Activated naive CD8-positive, alpha-beta T cell treated with anti-CD3 and anti-CD28 coated beads for 36 hours (primary cell): ENCODE results near the gene ZFYVE27. TPM values are rescaled to one million over a fixed set of nuclear protein-coding genes. Genes with fewer than 3 reads are reported as not detected.

ENCODE experiments used
- DNase-seq: peaks from one replicate; pipeline ENCODE4 v3.0.0; 2021
- H3K27ac Mint-ChIP-seq: one replicate; pipeline ENCODE4 v1.8.0; 2022; ENCODE audit warnings: mild to moderate bottlenecking, moderate library complexity, mixed read lengths
- H3K27me3 Mint-ChIP-seq: one replicate; pipeline ENCODE4 v1.8.0; 2022; ENCODE audit warnings: mild to moderate bottlenecking, mixed read lengths
- H3K36me3 Mint-ChIP-seq: one replicate; pipeline ENCODE4 v1.8.0; 2021; ENCODE audit warnings: mild to moderate bottlenecking, mixed read lengths
- H3K4me1 Mint-ChIP-seq: one replicate; pipeline ENCODE4 v1.8.0; 2021; ENCODE audit warnings: mixed read lengths
- H3K4me3 Mint-ChIP-seq: one replicate; pipeline ENCODE4 v1.8.0; 2022; ENCODE audit warnings: mild to moderate bottlenecking, moderate library complexity, mixed read lengths
- H3K9me3 Mint-ChIP-seq: one replicate; pipeline ENCODE4 v1.8.0; 2022; ENCODE audit warnings: mixed read lengths
- total RNA-seq, 2 experiments: library from RNA; stranded (reverse); gene quantifications; one replicate each; pipeline ENCODE4 v1.2.3, GENCODE V29; 2021

ZFYVE27 gene
- total RNA-seq, 2 experiments from 2014 or later = 20.9 to 22.8 TPM

DNA sequence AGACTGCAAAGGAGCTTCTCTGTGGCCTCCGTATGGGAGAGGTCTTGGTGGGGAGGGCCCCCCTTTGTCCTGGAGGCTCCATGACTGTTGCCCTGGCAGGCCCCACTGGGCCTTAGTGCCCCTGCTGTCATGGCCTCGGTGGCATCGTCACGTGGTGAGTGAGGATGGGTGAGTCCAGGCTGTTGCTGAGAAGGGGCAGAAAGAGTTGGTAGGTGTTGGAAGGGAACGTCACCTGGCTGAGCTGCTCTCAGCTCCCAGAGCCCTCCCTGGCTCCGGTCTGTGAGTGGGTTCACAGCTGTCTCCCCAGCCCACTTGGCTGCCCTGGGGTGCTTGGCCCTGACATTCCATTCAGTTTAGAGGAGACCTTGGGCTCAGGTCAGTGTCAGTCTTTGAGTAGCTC is 18.8 kb downstream of the ZFYVE27 start:
- Mint-ChIP-seq H3K27me3 (no peaks in the 10 kb centered on the region), H3K36me3 (peaks cover 24% of the 10 kb centered on the region)

DNA sequence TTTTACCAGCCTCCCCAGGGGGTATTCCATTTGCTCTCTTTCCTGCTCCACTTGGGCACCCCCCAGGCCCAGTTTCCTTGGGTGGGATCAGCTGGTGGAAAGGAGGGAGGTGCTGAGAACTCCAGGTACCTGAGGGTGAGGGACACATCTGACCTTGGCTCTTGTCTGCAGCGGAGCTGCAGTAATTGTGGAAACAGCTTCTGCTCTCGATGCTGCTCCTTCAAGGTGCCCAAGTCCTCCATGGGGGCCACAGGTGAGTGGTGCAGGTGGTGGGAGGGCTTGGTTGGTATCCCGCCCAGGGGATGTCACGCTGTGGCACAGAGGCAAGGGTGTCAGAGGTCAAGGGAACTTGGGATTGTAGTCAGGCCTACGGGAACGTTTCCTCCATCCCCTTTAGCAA is 20.5 kb downstream of the ZFYVE27 start:
- no peaks in the 10 kb centered on the region for H3K4me1 Mint-ChIP-seq
- no peak overlapping the region for H3K27ac Mint-ChIP-seq
- no peaks in the 10 kb centered on the region for H3K9me3 Mint-ChIP-seq
- no peaks in the 10 kb centered on the region for H3K27me3 Mint-ChIP-seq
- DNase-seq = no peak
- peaks cover 21% of the 10 kb centered on the region for H3K36me3 Mint-ChIP-seq
- no peak overlapping the region for H3K4me3 Mint-ChIP-seq

More for the DNA sequence above, 18.8 kb downstream of the ZFYVE27 start:
- DNase-seq = no peak
- Mint-ChIP-seq H3K4me1 (no peaks in the 10 kb centered on the region), H3K4me3 (no peak overlapping the region), H3K9me3 (no peaks in the 10 kb centered on the region), H3K27ac (no peak overlapping the region)

DNA sequence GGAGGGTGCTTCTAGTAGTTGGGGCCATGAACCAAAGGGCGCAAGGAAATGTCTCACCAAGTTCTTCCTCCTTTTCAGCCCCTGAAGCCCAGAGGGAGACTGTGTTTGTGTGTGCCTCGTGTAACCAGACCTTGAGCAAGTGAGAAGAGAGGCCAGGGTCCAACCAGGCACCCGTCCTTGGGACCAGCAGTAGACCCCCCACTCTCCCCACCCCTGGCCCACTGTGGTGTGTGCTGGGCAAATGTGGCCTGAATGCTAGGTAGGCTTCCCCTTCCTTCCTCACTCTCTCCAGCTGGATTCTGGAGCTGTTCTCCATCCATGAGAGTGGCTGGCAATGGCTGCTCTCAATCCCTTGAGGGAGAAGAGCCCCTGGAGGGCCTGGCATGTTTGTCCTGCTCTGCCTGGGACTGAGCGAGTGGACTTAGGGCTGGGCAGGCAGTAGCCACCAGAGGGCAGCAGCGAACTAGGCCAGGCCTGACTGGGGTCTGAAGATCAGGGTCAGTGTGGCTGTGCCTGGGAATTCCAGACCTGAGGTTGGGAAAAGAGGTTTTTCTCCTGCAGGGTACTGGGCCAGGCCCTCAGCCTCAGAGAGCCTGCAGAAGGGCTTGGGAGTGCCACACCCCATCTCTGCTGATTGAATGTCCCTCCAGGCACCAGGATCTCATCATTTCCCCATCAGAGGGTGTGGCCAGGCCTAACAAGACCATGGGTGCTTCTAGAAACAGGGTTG is 22.4 kb downstream of the ZFYVE27 start:
- Mint-ChIP-seq H3K4me1 (no peaks in the 10 kb centered on the region), H3K9me3 (no peaks in the 10 kb centered on the region), H3K4me3 (no peak overlapping the region), H3K27me3 (no peaks in the 10 kb centered on the region), H3K27ac (no peak overlapping the region), H3K36me3 (peaks cover 11% of the 10 kb centered on the region)
- peak; percentile 52 for DNase-seq

- Mint-ChIP-seq H3K4me3 (no peak overlapping the region), H3K27ac (no peak overlapping the region), H3K36me3 (peaks cover 9% of the 10 kb centered on the region), H3K9me3 (no peaks in the 10 kb centered on the region), H3K4me1 (no peaks in the 10 kb centered on the region), H3K27me3 (no peaks in the 10 kb centered on the region)
- DNase-seq = no peak
Measured at GRCh38 chr10:97759946-97760345, 23.0 kb downstream of the ZFYVE27 start.

DNA sequence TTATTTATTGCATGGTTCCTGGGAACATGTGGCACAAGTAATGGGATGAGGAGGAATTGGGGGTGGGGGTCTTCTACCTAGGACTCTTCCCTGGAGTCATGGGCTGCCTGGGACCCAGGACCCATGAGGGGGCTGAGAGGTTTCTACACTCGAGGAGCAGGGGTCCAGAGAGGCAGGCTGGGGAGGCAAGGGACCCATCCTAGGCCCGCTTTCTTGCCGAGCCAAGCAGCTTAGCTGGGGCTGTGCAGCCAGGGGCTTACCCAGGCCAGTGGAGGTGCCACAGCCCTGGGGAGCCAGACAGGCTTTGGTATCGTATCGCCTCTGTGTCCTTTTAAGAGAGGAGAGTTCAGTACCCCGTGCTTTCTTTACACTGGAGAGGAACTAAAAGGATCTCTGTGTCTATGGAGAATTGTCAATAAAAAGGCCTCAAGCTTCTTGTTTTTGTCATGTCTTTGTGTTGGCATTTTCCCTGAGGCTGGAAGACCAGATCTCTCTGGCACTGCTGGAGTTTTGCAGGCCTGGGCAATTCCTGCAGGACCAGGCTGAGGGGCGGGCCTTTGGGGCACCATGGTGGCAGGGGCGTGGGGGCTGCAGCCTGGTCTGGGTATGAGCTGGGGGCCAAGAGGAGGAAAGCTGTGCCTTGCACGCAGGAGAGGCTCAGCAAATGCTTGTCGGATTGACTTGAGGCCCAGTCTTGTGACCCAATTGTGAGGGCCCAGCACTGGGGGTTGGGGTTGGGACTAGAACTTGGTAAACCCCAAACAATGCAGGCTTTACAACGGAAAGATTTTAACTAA is 23.7 kb downstream of the ZFYVE27 start:
- Mint-ChIP-seq H3K36me3 (peaks cover 6% of the 10 kb centered on the region), H3K27me3 (no peaks in the 10 kb centered on the region), H3K4me1 (no peaks in the 10 kb centered on the region), H3K4me3 (no peak overlapping the region), H3K9me3 (no peaks in the 10 kb centered on the region), H3K27ac (no peak overlapping the region)
- no peak for DNase-seq

DNA sequence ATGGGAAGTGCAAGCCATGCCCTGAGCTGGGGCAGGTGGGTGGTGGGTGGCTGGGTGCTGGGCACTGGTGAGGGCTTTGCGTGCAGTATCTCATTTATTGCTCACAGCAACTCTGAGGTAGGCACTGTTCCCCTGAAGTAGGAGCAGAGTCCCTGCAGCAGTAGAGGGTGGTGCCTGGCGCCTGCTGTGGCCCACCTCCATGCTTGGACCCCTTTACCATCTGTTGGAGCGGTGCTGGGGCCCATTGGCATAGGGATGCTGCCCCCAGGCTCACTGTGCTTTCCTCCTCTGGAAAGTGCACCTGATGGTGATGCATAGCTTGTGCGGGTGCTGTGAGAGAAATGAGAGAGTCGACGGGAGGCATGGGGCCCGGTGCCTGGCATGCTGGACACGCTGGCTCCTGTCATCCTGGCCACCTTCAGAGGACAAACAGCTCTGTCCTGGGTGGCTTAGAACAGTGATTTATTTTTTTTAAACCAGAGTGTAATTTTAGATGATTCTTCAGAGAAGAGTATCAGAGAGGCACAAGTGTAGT is 24.5 kb downstream of the ZFYVE27 start:
- no peak for DNase-seq
- H3K27me3 Mint-ChIP-seq = no peaks in the 10 kb centered on the region
- peaks cover 6% of the 10 kb centered on the region for H3K36me3 Mint-ChIP-seq
- H3K4me1 Mint-ChIP-seq = no peaks in the 10 kb centered on the region
- no peak overlapping the region for H3K4me3 Mint-ChIP-seq
- no peaks in the 10 kb centered on the region for H3K9me3 Mint-ChIP-seq
- no peak overlapping the region for H3K27ac Mint-ChIP-seq

DNA sequence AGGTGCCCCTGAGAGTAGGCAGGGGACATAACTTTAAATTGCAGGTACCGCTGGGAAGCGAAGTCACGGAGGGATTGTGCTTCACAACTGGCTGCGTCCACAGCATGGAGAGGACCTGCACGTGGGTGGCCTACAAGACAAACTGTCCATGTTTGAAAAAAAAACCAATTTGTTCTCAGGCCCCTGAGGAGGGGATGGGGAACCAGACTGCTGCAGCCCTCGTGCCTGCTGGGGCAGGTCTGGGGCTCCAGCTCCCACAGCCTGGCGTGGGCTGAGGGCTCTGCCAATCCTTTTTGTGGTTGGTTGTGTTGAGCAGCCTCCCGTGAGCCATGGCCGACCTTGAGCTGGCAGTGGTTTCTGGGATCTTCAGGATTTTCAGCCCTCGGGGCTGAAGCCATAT is 25.1 kb downstream of the ZFYVE27 start:
- Mint-ChIP-seq H3K4me1 (no peaks in the 10 kb centered on the region), H3K36me3 (peaks cover 6% of the 10 kb centered on the region), H3K4me3 (no peak overlapping the region), H3K9me3 (no peaks in the 10 kb centered on the region), H3K27ac (no peak overlapping the region), H3K27me3 (no peaks in the 10 kb centered on the region)
- DNase-seq = no peak

DNA sequence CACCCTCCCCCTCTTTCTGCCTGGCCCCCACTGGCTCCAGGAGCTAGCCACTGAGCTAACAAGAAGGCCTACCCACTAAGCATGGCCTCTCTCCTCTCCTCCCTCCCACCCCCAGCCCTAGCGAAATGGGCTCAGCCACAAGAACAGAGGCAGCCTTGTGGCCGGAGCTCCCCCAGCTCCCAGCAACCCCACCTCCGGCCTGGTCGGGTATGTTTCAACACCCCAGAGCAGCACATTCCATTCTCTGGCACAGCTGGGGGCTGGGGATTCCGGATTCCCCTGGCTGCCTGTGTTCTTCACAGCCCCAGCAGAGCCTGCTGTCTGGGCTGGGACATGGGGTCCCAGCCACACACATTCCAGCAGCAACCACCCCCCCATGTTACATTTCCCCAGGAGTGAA is 25.9 kb downstream of the ZFYVE27 start:
- no peaks in the 10 kb centered on the region for H3K27me3 Mint-ChIP-seq
- DNase-seq = no peak
- H3K27ac Mint-ChIP-seq = no peak overlapping the region
- H3K4me1 Mint-ChIP-seq = no peaks in the 10 kb centered on the region
- H3K36me3 Mint-ChIP-seq = peaks cover 6% of the 10 kb centered on the region
- no peak overlapping the region for H3K4me3 Mint-ChIP-seq
- H3K9me3 Mint-ChIP-seq = no peaks in the 10 kb centered on the region

DNA sequence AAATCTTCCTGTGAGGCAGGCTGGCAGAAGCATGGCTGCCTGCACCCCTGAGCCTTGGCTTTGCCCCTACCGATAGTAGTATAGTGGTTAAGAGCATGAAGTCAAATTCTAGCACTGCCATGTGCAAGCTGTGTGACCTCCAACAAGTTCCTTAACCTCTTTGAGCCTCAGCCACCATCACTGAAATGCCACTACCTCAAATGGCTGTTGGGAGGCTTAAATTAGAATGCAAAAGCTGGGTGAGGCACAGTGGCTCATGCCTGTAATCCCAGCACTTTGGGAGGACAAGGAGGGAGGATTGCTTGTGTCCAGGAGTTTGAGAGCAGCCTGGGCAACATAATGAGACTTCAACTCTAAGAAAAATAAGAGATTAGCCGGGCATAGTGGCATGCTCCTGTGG is 26.5 kb downstream of the ZFYVE27 start:
- H3K4me3 Mint-ChIP-seq = no peak overlapping the region
- no peaks in the 10 kb centered on the region for H3K9me3 Mint-ChIP-seq
- H3K4me1 Mint-ChIP-seq = no peaks in the 10 kb centered on the region
- no peaks in the 10 kb centered on the region for H3K27me3 Mint-ChIP-seq
- H3K27ac Mint-ChIP-seq = no peak overlapping the region
- H3K36me3 Mint-ChIP-seq = peaks cover 5% of the 10 kb centered on the region
- no peak for DNase-seq

GRCh38 chr10:97763947-97764346 is 27.0 kb downstream of the ZFYVE27 start:
- H3K27ac Mint-ChIP-seq = no peak overlapping the region
- no peaks in the 10 kb centered on the region for H3K9me3 Mint-ChIP-seq
- no peak for DNase-seq
- peaks cover 5% of the 10 kb centered on the region for H3K36me3 Mint-ChIP-seq
- no peaks in the 10 kb centered on the region for H3K4me1 Mint-ChIP-seq
- H3K4me3 Mint-ChIP-seq = no peak overlapping the region
- no peaks in the 10 kb centered on the region for H3K27me3 Mint-ChIP-seq

GRCh38 chr10:97764519-97764931 is 27.6 kb downstream of the ZFYVE27 start:
- no peaks in the 10 kb centered on the region for H3K9me3 Mint-ChIP-seq
- H3K4me3 Mint-ChIP-seq = no peak overlapping the region
- no peak for DNase-seq
- H3K4me1 Mint-ChIP-seq = no peaks in the 10 kb centered on the region
- H3K27ac Mint-ChIP-seq = no peak overlapping the region
- H3K36me3 Mint-ChIP-seq = peaks cover 2% of the 10 kb centered on the region
- no peaks in the 10 kb centered on the region for H3K27me3 Mint-ChIP-seq

- no peak overlapping the region for H3K4me3 Mint-ChIP-seq
- no peak overlapping the region for H3K27ac Mint-ChIP-seq
- H3K27me3 Mint-ChIP-seq = peaks cover 4% of the 10 kb centered on the region
- no peaks in the 10 kb centered on the region for H3K36me3 Mint-ChIP-seq
- H3K9me3 Mint-ChIP-seq = no peaks in the 10 kb centered on the region
- no peak for DNase-seq
- peaks cover 1% of the 10 kb centered on the region for H3K4me1 Mint-ChIP-seq
Measured at GRCh38 chr10:97765201-97765600, 28.3 kb downstream of the ZFYVE27 start.

DNA sequence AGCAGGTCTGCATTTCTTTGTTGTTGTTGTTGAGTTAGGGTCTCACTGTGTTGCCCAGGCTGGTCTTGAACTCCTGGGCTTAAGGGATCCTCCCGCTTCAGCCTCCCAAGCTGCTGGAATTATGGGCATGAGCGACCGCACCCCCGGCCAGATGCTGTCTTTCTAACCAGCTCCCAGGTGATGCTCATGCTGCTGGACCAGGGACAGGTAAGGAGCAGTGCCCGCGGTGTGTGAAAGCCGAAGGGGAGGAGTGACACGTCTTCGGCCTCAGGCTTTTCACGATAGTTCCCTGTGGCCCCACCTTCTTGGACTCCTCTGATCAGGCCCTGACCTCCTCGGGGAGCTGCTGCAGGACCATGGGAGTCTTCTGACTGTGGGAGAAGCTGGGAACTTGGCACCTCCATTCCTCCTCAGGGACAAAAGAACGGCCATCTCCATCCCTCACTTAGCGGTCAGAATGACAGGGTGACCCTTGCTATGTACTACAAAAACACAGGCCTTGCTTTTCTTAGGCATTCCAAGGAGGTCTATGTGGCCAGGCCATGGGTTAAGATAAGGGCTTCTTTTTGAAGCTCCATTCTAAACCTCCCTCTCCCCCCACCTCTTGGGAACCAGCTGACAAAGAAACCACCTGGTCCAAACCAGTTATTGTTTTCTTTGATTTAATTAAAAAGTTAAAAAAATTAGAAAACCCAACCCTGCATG is 29.3 kb downstream of the ZFYVE27 start:
- Mint-ChIP-seq H3K9me3 (no peaks in the 10 kb centered on the region), H3K27ac (no peak overlapping the region), H3K36me3 (no peaks in the 10 kb centered on the region), H3K4me1 (peaks cover 7% of the 10 kb centered on the region), H3K27me3 (peaks cover 14% of the 10 kb centered on the region), H3K4me3 (no peak overlapping the region)
- no peak for DNase-seq

DNA sequence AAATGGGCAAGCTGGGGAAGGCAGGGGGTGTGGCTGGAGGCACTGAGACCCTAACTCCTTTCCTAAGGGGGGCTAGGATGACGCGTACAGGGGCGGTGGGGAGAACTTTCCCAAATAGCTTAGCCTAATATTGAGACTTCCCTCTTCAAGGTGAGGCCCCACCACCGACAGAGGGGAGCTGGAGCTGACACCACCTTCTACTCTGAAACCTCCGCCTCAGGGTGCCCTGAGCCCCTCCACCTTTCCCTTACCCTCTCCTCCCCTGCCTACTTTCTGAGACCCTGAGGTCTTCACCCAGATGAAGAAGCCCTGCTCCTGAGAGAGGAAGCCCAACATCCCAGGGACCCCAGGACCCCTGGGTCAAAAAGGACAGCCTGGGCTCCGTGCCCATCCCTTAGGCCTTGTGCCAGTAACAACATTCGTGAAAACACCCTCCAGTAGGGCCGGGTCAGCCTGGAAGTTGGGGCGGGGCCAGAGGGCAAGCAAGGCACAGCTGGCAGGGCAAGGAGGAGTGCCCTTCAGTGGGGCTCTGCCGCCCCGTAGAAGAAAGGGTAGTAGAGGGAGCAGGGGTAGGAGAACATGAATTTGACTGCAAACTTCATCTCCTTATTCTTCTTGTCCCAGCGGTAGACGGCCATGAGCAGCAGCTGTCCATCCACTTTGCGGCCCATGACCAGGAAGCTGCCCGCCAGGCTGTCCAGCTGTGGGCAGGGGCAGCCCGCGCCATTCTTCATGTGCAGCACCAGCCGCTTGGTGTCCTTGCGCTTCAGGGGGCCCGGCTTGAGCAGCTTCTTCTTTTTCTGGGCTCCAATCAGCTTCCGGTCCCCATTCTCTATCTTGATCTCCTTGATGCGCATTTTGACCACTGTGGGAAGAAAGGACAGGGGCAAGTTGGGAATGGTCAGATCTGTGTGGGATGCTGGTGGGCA is 30.3 kb downstream of the ZFYVE27 start:
- H3K27ac Mint-ChIP-seq = no peak overlapping the region
- peaks cover 10% of the 10 kb centered on the region for H3K4me1 Mint-ChIP-seq
- DNase-seq = no peak
- H3K9me3 Mint-ChIP-seq = no peaks in the 10 kb centered on the region
- no peaks in the 10 kb centered on the region for H3K36me3 Mint-ChIP-seq
- no peak overlapping the region for H3K4me3 Mint-ChIP-seq
- peaks cover 20% of the 10 kb centered on the region for H3K27me3 Mint-ChIP-seq
